GM15510 (cell line): ENCODE results near the gene CLIP4.

Experiments used
- POLR2A ChIP-seq: IDR thresholded peaks from 3 replicates; pipeline ENCODE4 v1.6.1; 2011; ENCODE audit warnings: borderline replicate concordance; ENCODE audit not compliant: insufficient read length; ENCODE audit errors: extremely low read depth

The CLIP4 gene

GRCh38 chr2:29147963-29148362, 32.7 kb downstream of the CLIP4 start:
- TF ChIP-seq POLR2A: no peak

- no peak for TF ChIP-seq POLR2A
Measured at GRCh38 chr2:29154610-29155009, 39.4 kb downstream of the CLIP4 start.

- TF ChIP-seq POLR2A: no peak
Measured at GRCh38 chr2:29155578-29155977, 40.4 kb downstream of the CLIP4 start.

GRCh38 chr2:29157131-29157530, 41.9 kb downstream of the CLIP4 start:
- TF ChIP-seq POLR2A: no peak

GRCh38 chr2:29159125-29159524, 43.9 kb downstream of the CLIP4 start:
- TF ChIP-seq POLR2A: no peak

- TF ChIP-seq POLR2A: no peak
Measured at GRCh38 chr2:29160184-29160583, 45.0 kb downstream of the CLIP4 start.

- TF ChIP-seq POLR2A: no peak
Measured at GRCh38 chr2:29162204-29162928, 47.2 kb downstream of the CLIP4 start.

- TF ChIP-seq POLR2A: no peak
Measured at GRCh38 chr2:29164091-29164846, 49.1 kb downstream of the CLIP4 start.

- no peak for TF ChIP-seq POLR2A
Measured at GRCh38 chr2:29165362-29166241, 50.4 kb downstream of the CLIP4 start.

GRCh38 chr2:29166242-29167039, 51.2 kb downstream of the CLIP4 start:
- TF ChIP-seq POLR2A: no peak

GRCh38 chr2:29174937-29175336, 59.7 kb downstream of the CLIP4 start:
- TF ChIP-seq POLR2A: no peak

- no peak for TF ChIP-seq POLR2A
Measured at GRCh38 chr2:29175338-29175737, 60.1 kb downstream of the CLIP4 start.

GRCh38 chr2:29182334-29182733, 67.1 kb downstream of the CLIP4 start:
- no peak for TF ChIP-seq POLR2A

GRCh38 chr2:29182920-29183319, 67.7 kb downstream of the CLIP4 start:
- no peak for TF ChIP-seq POLR2A
